Renal pelvis (tissue), 4 donors: ENCODE measurements around the gene CA10. TPM values are rescaled to one million over a fixed set of nuclear protein-coding genes. Genes with fewer than 3 reads are reported as not detected.

Experiments
- DNase-seq: peaks from one replicate; pipeline ENCODE4 v3.0.0-alpha.2; 2013
- polyA plus RNA-seq, 3 donors: library from polyadenylated mRNA; unstranded; fragments of 120-200 nt; gene quantifications; one replicate each; pipeline ENCODE4 v1.2.1, GENCODE V29; 2013; ENCODE audit not compliant: insufficient read length in 3 of 3

The CA10 gene
- polyA plus RNA-seq, 3 donors, result 8.6 to 12.4 (median 12.0) TPM

DNA sequence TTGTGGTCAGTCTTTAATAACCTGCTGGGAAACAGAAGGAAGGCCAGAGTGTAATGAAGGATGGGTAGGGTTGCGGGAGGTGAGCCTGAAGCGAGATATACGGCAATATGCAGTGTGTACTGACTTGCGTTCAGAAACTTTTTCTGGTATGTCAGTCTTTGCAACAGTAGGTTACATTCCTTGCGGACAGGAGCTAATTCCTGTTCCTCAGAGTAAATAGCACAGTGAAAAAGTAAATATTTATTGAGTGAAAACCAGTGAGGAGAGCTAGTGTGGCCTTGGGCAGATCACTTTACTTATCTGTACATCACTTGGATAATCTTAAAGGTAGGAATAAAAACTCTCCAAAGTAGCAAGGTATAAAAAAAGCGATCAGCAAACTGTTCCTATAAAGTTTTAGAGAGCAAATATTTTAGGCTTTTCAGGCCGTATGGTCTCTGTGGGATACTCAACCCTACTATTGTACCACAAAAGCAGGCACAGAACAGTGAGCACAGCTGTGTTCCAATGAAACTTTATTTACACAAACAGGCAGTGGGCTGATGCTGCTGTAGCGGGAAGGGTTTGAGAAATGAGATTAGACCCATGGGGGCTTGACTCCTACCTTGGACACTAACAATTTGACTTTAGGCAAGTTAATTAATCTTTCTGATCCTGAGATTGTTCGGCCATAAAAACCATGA is 550.1 kb downstream of the CA10 start:
- DNase-seq, result no peak

DNA sequence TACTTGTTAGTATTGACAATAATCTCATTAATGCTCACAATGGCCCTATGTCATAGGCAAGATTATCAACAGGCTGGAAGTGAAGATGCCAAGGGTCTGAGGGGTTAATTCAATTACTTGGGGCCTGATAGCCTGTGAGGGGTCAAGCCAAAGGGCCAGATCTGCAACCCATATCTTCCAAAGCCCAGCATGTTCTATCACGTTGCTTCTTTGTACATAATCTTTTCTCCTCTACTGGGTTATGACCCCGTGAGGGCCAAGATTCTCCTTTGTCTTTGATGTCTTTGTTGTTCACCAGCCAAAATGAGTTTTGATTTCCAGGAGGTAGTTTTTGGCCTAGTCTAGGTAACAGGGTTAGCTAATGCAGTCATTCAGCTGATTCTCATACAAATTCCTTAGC is 551.0 kb downstream of the CA10 start:
- DNase-seq, result no peak

- no peak for DNase-seq
These were observed 554.1 kb downstream of the CA10 start for GRCh38 chr17:51604299-51605020.

DNA sequence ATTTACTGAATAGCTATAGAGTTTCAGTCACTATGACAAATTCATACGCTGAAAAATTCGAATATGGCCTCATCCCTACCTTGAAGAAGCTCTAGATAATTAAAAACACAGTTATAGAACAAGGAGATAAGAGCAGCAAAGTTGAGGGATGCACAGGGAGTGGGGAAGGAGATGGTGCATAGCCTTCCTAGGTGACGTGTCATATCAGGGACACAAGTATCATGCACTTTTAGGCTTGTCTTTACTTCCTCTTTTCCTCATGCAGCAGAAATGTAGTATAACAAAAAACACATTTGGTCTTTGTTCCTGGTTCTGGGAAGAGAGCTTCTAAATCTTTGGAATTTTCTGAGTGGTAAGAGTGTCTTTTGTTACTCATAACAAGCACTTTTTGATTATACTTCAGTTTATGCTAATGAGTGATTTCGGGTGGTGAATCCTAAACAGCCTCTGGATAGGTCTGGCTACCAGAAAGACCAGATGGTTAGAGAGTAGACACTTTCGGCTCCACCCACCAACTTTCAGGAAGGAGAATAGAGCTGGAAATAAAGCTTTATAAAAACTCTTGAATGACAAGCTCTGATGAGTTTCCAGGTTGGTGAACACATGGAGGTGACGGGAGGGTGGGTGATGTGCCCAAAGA is 556.8 kb downstream of the CA10 start:
- no peak for DNase-seq

- DNase-seq, result no peak
These were observed 559.7 kb downstream of the CA10 start for GRCh38 chr17:51598824-51599223.

DNA sequence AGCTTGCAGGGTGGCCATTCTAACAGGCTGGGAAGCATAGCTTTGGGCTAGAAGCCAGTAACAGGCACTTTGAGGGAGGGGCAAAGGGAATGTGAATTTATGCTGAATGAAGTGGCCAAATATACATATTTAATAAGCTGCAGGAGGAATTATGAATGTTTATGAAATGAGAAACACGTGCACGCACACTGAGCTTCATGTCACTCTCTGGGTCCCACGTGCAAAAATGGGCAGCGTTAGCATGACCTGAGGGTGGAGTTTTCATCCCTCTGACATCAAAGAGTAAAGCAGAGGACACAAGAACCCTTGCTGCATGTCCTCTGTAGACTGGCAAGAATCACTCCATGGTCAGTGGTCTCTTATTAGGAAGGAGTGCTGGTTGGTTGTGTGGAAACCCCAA is 561.2 kb downstream of the CA10 start:
- DNase-seq, result no peak

DNA sequence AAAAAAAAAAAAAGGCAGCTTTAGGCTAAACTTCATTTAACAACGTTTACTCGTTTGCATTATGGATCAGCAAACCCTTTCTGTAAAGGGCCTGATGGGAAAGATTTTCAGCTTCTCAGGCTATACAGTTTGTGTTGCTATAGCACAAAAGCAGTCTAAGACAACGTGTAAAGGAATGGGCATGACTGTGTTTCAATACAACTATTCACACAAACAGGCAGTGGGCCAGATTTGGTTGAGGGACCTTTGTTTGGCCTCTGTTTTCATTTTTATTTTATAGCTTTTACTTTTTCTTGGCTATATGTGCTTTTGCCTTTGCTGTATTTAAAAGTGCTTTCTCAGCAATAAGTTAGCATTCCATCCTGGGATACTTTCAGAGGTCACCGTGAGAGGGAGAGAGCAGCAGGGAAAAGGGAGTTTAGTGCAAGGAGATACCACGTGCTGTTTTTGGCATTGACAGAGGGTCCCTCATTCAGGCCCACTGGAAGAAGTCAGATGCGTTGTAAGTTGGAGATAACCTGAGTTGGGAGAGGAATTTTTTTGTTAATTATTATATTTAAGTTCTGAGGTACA is 562.6 kb downstream of the CA10 start:
- no peak for DNase-seq

DNA sequence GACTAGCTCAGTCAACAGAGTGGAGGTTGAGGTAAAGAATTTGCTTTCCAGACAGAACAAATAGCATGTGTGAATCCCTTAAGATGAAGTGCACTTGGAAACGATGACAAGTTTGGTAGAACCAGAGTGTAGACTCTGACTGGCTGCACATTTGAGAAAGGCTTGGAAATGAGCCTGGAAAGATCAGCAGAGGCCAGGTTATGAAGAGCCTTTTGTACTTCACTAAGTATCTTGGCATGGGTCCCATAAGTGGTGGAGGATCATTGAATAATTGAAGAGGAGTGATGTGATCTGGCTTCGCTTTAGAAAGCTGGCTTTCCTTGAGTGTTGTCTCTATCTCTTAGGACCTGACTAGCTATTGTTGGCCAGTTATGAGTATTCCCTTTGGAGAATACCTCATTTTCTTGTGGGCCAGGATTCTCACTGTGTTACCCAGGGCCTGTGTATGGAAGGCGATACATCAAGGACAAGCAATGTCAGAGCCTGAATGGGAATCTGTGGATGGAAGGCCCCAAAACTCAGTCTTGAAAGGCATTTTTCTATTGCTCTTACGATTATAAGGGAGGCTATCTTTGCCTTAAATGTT is 568.4 kb downstream of the CA10 start:
- DNase-seq, result no peak

DNA sequence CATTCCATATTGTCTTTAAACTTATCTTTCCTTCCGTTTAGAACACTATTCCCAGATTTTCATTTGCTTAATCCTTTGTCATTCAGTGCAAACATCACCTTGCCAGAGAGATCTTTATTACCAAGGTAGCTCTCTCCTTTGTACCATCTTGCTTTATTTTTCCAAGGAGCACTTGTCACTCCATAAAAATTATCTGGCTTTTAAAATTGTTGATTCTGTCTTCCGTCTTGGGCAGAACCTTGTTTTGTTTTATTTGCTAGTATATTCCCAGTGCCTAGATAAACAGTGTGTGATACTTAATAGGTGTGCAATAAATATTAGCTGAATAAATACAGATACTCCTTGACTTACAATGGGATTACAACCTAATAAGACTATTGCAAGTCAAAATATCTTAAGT is 570.5 kb downstream of the CA10 start:
- no peak for DNase-seq

- DNase-seq, result no peak
These were observed 571.0 kb downstream of the CA10 start for GRCh38 chr17:51587516-51587915.

GRCh38 chr17:51585514-51586104 is 572.9 kb downstream of the CA10 start:
- no peak for DNase-seq

GRCh38 chr17:51580869-51581268 is 577.6 kb downstream of the CA10 start:
- no peak for DNase-seq
